GM18511 (cell line): ENCODE results near the gene MYF5.
"Not testable (repeated sequence)": the region's sequence is repeated elsewhere in the genome, so short reads cannot be mapped to it uniquely, and the experiment has no call there.

Experiments used
- ATAC-seq: cut with Tn5 transposase; IDR thresholded peaks from one replicate; pipeline ENCODE4 v1.9.1; 2021; ENCODE audit warnings: mild to moderate bottlenecking, moderate library complexity; ENCODE audit not compliant: unreplicated experiment

MYF5 gene

DNA sequence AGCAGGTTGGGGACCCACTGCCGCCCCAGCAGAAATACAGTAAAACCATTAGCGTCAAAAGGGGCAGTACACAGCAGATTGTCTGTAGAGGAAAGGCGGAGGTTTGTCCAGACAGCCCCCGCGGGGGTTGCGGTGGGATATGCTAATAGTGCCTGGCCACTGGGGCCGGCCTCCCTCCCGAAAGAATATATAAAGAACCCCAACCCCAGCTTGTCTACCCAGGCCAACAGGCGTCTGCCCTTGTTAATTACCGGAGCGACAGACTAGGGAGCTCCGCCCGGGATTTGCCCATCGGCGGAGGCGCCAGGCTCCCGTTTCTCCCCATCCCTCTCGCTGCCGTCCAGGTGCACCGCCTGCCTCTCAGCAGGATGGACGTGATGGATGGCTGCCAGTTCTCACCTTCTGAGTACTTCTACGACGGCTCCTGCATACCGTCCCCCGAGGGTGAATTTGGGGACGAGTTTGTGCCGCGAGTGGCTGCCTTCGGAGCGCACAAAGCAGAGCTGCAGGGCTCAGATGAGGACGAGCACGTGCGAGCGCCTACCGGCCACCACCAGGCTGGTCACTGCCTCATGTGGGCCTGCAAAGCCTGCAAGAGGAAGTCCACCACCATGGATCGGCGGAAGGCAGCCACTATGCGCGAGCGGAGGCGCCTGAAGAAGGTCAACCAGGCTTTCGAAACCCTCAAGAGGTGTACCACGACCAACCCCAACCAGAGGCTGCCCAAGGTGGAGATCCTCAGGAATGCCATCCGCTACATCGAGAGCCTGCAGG is at the start of gene MYF5:
MYF5 (plus strand) TSS at position 217 of the 774 bp plus-strand sequence; CDS start at position 369, 152 bp downstream.
- no peak for ATAC-seq

DNA sequence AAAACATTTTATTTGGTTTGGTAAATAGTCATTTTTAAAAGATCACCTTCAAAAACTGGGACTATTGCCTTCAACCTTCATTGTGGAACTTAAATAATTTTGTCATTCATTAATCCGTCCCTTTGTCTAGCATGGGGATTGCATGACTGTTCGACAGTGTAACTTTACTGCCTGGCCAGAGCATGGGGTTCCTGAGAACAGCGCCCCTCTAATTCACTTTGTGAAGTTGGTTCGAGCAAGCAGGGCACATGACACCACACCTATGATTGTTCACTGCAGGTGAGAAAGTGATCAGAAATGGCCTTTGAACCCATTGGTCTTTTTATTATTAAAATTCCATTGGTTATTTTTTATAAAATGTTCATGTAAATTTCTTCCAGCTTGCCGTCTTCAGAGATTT is 46.5 kb upstream of the MYF5 start:
- no peak for ATAC-seq

DNA sequence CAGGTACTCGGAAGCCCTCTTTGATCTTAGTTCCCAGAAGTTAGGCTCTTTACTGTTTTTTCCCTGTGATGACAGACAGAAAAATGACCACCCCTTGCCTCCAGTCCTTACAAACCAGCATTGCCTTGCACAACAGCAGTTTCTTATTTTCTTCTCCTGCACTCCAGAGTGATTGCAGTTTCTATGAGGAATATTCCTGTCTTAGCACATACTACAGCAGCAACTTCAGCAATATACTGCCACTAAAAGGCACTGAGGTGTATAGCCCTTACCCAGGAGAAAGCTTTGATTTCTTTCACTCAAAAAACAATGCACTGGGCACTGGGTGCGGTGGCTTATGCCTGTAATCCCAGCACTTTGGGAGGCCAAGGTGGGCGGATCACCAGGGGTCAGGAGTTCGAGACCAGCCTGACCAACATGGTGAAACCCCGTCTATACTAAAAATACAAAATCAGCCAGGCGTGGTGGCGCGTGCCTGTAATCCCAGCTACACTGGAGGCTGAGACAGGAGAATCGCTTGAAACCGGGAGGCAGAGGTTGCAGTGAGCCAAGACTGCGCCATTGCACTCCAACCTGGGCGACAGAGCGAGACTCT is 40.6 kb upstream of the MYF5 start:
- not testable (repeated sequence) for ATAC-seq

DNA sequence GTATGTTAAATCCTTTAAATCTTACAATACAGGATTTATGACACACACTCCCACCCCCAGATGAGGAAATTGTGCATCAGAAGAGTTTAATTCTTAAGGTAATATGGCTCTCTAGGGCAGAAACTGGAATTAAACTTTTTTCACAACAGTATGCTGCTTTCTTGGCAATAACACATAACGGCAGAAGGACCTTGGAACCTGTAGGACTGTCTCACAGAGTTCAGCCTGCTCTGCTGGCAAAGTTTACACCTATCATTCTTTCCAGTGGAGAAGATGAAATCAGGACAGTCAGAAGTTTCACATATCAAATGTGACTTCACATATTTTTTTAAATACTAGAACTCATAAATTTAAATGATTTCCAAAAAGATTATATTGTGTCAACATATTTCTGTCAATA is 39.9 kb upstream of the MYF5 start:
- no peak for ATAC-seq

DNA sequence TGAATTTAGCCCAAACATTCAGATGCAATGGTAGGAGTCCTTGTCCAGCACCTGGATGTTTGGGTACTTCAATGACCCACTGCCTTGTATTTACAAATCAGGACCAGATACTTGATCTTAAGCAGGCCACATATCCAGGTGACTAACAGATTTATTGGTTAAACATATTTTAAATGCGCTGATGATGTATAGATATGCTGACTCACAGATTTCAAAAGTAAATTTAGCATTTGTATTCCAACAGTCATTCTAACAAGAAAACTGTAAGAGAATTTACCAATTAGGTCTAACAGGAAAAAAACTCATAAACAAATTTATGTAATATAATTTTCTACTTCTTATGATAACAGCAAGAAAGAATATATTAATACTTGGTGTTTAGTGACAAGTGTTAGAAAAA is 38.7 kb upstream of the MYF5 start:
- ATAC-seq: no peak

DNA sequence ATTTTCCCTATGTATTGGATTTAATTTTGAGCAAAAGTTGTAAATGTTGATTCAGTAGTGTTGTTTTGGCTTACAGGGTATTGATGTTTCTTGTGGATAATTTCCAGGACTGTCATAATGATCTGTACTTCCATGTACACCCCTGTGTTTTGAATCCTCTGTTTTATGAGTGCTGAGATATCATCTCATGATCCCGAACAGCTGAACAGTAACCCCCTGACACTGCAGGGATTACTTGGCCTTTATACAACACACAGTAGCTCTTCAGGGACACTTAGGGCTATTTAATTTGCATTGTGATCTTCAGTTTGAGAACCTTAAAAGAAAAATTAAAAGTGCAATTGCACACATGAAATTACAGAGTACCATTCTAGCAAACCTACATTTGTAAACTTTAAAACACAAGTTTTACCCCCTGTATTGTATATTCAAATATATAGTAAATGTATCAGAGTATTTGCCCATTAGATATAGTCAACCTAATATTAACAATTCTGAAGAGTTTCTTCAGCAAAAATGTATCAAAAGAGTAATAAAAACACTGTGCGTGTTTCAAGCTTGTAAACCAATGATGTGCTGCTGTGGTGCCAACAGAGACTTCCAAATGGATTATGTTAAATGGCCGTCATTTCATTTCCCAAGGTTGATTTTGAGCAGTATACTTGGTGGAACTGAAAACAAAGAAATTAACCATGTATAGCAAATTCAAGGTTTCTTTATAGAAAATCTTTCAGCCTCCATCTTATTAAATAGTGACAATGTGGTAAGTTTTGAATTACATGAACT is 37.2 kb upstream of the MYF5 start:
- ATAC-seq: no peak

DNA sequence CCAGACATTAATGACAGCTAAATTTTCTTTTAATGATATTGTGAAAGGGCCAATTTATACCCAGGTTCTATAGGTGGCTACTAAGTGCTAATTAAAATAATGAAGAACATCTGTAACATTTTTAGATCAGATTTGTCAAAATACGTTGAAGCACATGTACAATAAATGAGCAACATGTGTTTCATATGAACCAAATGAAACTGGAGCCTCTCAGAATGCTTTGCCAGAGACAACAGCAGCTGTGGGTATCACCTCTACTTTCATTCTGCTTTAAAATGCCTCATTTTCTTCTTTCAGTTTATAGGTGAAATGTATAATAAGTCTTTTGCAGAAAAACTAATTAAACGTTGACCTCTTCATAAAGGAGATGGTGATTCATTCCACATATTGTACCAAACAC is 35.4 kb upstream of the MYF5 start:
- peak; percentile 78 for ATAC-seq

DNA sequence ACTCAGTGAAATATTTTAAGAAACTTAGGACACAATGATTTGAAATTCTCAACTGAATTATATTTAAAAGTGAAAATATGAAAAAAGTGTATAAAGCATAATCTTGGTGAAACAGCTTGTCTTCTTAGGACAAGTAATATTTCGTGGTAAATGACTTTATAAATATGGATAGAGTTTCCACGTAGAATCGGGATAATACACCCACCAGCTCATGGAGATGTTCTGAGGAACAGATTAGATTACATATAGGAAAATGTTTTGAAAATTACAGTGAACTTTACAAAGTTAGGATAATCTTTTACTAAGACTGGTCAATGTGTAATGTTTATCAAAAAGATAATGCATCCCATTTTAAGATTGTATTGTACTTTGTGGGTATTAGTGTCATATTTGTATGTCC is 34.9 kb upstream of the MYF5 start:
- no peak for ATAC-seq

DNA sequence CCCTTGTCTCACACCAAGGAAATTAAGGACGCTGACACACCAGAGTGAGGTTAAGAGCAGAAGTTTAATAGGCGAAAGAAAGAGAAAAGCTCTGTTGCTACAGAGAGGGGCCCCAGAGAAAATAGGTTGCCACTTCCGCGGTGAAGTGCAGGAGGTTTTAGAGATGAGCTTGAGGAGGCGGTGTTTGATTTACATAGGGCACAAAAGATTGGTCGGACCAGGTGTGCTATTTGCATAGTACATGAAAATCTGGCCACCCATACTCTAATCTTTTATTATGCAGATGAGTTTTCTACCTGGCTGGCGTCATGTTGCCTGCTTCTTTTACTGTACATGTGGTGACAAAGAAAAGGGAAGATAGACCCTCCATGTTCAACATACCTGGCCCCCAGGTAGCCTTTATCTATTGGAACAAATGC is 32.6 kb upstream of the MYF5 start:
- ATAC-seq: no peak

DNA sequence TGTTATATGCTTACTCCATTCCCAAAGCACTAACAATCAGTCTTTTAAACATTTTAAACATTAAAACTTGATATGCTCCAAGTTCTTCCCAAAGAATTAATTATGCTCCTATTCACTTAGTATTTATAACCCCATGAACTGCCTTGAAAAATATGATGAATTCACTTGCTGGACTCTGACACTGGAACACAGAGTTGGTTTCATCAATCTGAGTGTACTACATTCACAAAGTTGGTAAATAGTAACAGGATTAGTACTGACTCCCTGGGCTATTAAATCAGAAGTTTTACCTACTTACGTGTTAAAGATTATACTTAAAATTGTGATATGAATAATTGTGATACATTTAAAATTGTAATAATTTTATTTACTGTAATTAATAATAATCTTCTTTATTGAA is 26.6 kb upstream of the MYF5 start:
- ATAC-seq: no peak

DNA sequence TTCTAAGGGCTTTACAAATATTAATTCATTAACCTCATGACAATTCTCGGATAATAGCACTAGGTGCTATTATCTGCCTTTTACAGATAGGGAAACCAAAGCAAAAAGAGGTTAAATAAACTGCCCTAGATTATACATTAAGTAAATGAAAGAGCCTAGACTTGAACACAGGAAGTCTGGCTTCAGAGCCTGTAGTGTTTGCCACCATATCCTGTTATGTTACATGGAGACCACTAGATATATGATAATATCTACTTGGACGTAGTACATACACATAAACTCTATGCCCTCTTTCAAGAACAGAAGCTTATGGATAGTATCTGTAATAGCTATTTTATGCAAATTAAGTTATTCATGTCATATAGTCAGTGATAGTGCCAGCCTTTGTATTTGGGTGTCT is 26.2 kb upstream of the MYF5 start:
- no peak for ATAC-seq

DNA sequence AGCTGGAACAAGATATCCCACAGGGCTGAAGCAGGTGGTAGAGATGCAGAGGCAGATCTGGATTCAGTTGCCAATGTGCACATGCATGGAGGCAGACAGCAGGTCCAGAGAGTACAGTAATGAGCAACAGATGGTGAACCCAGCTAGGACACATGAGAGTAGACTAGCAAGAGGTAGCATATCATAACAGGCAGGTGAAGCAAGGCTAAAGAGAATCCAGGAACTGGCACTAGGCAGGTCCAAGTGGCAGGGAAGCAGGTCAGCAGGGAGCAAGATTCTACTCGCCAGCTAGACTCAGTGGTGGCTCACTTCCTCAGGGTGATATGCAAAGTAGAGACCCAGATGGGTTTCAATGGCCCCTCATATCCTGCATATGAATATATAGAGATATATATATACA is 24.6 kb upstream of the MYF5 start:
- ATAC-seq: no peak

DNA sequence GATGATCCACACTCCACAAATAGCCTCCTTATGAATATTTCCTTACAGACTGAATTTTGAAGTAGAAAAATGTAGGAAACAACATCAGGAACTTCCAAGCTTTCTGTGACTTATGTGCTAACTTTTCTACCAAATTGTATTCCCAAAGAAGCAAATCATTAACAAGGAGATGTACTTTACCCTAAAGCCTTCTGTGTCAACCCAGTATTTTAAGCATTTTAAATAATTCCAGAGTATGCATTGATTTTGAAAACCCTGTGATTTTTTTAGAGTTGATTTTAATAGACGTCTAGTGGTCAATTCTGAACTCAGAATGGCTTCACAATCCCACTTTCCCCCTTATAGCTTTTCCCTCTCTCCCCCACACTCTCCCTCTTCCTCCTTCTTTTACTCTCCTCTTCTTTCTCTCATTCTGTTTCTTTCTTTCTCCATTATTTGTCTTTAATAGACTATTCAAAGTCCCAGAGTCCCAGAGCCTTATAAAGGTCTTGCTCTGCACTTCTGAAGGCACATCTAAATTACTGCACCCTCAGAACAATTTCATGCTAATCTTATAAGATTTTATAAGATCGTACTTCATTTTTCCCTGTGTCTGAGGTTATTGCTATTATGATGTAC is 19.3 kb upstream of the MYF5 start:
- no peak for ATAC-seq

DNA sequence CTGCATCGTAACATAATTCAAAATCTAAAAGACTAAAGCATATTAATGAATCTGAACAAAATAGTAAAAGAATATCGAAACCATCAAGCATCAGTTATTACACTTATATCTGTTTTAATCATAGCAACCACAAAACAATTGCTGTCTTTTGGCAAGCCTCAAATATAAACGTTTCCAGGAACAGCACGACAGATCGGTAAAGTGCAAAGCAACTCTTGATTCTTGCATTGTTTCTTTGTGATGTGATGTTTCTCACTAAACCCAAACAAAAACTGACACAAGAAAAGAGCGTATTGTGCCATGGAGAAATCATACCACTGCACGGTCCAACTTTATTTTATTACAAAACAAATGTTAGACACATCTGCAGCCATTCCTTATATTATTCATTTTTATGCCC is 18.5 kb upstream of the MYF5 start:
- no peak for ATAC-seq

DNA sequence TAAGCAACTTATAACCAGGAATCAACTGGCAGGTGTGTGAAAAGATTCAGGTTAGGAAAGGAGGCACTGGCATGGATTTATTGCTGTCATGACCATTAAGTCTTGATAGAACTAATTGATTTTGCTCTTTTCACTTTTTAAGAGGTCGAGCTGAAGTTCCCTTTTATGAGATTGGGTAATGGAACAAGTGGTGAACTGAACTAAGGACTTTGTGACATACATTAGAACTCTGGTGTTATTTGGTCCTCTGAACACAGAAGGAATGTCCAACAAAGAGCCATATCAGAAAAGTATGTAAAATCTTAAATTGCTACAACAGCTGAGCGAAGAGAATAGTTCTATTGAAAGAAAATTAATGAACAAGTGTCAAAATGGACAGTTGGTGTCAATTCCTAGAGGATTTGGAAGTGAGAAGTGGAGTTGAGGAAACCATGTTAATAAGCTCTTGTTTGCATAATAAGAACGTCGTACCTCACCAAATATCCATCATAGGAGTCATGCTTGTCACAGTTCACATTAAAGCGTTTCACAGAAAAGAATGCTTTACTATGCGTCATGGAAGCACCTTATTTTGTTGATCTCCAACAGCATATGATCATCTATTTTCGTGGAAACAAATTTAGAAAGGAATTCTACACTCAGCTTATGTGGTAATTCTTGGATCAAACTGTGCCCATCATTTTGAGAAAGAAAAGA is 17.7 kb upstream of the MYF5 start:
- no peak for ATAC-seq

DNA sequence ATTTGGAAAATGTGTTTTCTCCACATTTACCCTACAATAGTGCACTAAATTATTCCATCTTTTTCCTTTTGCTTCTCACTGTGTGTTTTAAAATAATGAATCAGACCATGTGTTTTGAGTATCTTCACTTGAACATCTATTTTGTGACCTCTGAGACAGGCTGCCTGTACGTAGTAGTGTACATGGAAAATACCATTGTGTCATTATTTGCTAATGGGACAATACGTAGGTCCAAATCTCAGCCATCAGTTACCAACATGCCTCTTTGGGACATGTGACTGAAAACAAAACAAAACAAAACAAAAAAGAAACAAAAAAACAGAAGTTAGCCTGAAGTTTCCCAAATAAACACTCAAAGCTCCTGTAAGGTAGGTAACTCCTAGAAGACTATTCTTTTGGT is 16.4 kb upstream of the MYF5 start:
- no peak for ATAC-seq

DNA sequence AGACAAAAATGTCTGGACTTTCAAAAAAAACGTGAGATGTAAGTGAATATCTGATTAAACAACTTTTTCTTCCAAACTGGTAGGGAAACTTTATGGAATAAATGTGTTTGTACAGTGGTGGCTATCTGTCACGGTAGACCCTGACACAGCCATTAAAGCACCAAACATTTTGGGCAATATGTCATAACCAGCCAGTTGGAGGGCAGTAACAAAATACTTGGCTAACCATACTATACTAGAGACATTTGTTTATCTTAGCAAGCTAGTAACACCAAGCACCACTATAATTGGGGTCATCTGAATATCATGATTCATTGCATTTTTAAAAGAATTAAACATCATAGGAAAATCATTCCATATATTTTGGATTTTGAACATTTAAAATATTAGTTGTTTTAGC is 15.3 kb upstream of the MYF5 start:
- ATAC-seq: no peak

DNA sequence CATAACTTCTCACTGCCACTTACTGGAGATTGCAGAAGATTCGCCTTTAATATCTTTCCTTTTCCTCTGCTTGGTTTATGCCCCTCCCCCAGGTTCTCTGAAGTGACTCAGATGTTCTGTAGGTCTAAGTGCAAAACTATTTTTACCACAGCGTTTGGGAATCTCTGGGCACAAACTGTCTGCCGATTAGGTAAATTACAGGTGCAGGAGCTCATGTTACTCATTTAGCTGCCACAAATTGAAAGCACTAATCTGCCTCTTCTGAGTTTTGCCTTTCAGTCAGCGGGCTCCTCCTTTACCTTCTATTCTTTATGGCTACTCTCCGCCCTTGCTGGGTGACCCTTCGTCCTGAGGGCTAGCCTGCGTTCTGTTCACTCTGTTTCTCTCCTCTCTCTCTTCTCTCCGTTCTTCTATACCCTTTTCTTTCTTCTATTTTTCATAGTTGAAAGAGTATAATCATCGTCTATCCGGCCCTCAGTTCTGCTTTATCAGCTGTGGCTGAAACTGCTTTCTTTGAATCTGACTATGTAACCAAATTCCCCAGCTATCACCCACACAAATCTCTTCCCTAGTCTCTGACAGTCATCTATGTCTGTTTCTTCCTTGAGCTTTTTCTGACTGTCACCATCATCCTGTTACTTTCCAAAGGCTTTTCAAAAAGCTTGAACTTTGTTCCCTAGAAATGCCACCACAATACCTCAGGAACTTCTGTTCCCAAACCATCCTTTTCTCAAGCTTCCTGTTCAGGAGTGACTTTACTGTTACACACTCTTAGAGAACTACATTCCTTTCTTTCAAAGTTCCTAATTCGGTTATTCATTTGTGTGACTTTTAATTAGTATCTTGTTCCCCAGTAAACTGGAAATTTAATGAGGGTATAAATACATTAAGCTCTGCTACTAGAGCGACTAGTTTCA is 13.6 kb upstream of the MYF5 start:
- ATAC-seq: peak; percentile 81

DNA sequence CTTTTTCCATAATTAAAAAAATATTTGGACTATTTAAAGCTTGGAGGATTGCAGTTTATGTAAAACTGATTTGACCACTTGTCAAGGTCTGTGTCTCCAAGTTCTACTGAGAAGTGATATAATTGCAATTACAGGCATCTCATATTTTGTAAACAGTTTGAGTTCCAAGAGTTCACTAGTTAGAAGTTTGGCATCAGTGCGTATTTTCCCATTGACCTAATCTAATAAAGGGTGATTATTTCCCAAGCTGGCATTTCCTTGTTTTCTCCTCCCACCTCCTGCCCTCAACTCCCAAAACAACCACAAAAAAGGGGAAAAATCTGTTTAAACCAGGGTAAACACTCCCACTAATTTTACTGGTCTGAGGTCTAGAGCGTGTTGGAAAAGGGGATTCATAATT is 12.3 kb upstream of the MYF5 start:
- ATAC-seq: no peak
